MM.1S (cell line): ENCODE measurements around the gene FAM156B.
"Not testable (repeated sequence)": the region's sequence is repeated elsewhere in the genome, so short reads cannot be mapped to it uniquely, and the experiment has no call there.

ENCODE experiments used
- EZH2 ChIP-seq: fragments of 300-600 bp; sonication (generic); optimal IDR thresholded peaks from 2 replicates; pipeline ENCODE3; 2017; ENCODE audit warnings: low read depth, mild to moderate bottlenecking, antibody characterized with exemption, low read length, mixed read lengths
- EZH2phosphoT487 ChIP-seq: fragments of 300-600 bp; sonication (generic); IDR thresholded peaks from 2 replicates; pipeline ENCODE4 v1.6.1; 2018; ENCODE audit warnings: antibody characterized with exemption, low read length
- TF ChIP-seq, protein P1 (sequence below): fragments of 300-600 bp; sonication (generic); IDR thresholded peaks from 2 replicates; pipeline ENCODE4 v1.5.1; 2016; ENCODE audit warnings: antibody characterized with exemption, low read length, mixed read lengths

DNA sequence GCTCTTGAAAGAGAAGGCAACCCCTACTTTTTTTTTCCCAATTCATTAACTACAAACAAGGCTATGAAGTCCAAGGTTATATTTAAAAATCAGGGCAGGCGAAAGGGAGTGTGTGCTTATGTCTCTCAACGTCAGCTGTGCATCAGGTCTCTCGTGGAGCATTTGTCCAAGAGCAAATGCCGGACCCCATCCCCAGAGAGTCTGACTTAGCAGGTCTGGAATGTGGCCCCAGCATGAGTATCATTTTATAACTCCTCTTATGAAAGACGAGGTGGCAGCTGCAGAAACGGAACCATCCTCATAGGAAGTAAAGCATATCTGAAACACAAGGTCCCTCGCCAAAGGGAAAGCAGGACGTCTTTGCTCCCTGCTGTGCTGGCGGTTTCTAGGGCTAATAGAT lies 16.6 kb downstream of the FAM156B start:
- not testable (repeated sequence) for TF ChIP-seq EZH2, EZH2phosphoT487
- TF ChIP-seq, protein P1, sequence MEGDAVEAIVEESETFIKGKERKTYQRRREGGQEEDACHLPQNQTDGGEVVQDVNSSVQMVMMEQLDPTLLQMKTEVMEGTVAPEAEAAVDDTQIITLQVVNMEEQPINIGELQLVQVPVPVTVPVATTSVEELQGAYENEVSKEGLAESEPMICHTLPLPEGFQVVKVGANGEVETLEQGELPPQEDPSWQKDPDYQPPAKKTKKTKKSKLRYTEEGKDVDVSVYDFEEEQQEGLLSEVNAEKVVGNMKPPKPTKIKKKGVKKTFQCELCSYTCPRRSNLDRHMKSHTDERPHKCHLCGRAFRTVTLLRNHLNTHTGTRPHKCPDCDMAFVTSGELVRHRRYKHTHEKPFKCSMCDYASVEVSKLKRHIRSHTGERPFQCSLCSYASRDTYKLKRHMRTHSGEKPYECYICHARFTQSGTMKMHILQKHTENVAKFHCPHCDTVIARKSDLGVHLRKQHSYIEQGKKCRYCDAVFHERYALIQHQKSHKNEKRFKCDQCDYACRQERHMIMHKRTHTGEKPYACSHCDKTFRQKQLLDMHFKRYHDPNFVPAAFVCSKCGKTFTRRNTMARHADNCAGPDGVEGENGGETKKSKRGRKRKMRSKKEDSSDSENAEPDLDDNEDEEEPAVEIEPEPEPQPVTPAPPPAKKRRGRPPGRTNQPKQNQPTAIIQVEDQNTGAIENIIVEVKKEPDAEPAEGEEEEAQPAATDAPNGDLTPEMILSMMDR = not testable (repeated sequence)
